Activated T-helper 1 cell treated with anti-CD3 and anti-CD28 coated beads, Interleukin-12 subunit alpha, Interleukin-12 subunit beta, Interleukin-2, Interleukin-4 antibody, amounts not matched to agents 30 ng/mL and 10 ng/mL and 1 ng/mL, durations not matched to agents 14 hours and 24 hours and 36 hours (primary cell): Measurements from ENCODE around the gene ABCC8. TPM values are rescaled to one million over a fixed set of nuclear protein-coding genes. Genes with fewer than 3 reads are reported as not detected.

Experiments used
- DNase-seq: peaks from one replicate; pipeline ENCODE4 v3.0.0; 2021; ENCODE audit warnings: low spot score
- H3K27ac Mint-ChIP-seq: one replicate; pipeline ENCODE4 v1.8.0; 2021; ENCODE audit warnings: mild to moderate bottlenecking, mixed read lengths
- H3K27me3 Mint-ChIP-seq: one replicate; pipeline ENCODE4 v1.8.0; 2022; ENCODE audit warnings: mild to moderate bottlenecking, moderate library complexity, mixed read lengths; ENCODE audit not compliant: insufficient read depth
- H3K36me3 Mint-ChIP-seq: one replicate; pipeline ENCODE4 v1.8.0; 2021; ENCODE audit warnings: low read depth, mixed read lengths
- H3K4me1 Mint-ChIP-seq: one replicate; pipeline ENCODE4 v1.8.0; 2021; ENCODE audit warnings: low read depth, mixed read lengths
- H3K4me3 Mint-ChIP-seq: one replicate; pipeline ENCODE4 v1.8.0; 2021; ENCODE audit warnings: mild to moderate bottlenecking, moderate library complexity, mixed read lengths
- H3K9me3 Mint-ChIP-seq: one replicate; pipeline ENCODE4 v1.8.0; 2021; ENCODE audit warnings: mixed read lengths
- intact Hi-C: fragments of 100-400 bp; cut with micrococcal nuclease; formaldehyde crosslinking; loops from one replicate; pipeline ENCODE4 v1.15.1; 2024
- total RNA-seq: library from RNA; stranded (reverse); gene quantifications from 2 replicates; pipeline ENCODE4 v1.2.3, GENCODE V29; 2022

The ABCC8 gene
- total RNA-seq, 1 donor from 2014 or later, result 0.31 TPM

GRCh38 chr11:17412488-17413180, 64.0 kb downstream of the ABCC8 start:
- Mint-ChIP-seq H3K36me3 (peaks cover 1% of the 10 kb centered on the region), H3K4me3 (no peak overlapping the region), H3K27me3 (peaks cover 14% of the 10 kb centered on the region), H3K27ac (no peak overlapping the region), H3K4me1 (peaks cover 24% of the 10 kb centered on the region), H3K9me3 (no peaks in the 10 kb centered on the region)
- DNase-seq, result no peak
- intact Hi-C loops, result no loop called here

- peaks cover 10% of the 10 kb centered on the region for H3K27me3 Mint-ChIP-seq
- H3K4me3 Mint-ChIP-seq, result no peak overlapping the region
- DNase-seq, result no peak
- intact Hi-C loops, result no loop called here
- no peak overlapping the region for H3K27ac Mint-ChIP-seq
- peaks cover 1% of the 10 kb centered on the region for H3K36me3 Mint-ChIP-seq
- H3K9me3 Mint-ChIP-seq, result no peaks in the 10 kb centered on the region
- H3K4me1 Mint-ChIP-seq, result peaks cover 24% of the 10 kb centered on the region
Measured at GRCh38 chr11:17411418-17411817, 65.2 kb downstream of the ABCC8 start.

GRCh38 chr11:17410606-17411379, 65.9 kb downstream of the ABCC8 start:
- Mint-ChIP-seq H3K27ac (no peak overlapping the region), H3K4me1 (peaks cover 23% of the 10 kb centered on the region), H3K36me3 (peaks cover 1% of the 10 kb centered on the region), H3K27me3 (peaks cover 10% of the 10 kb centered on the region), H3K4me3 (no peak overlapping the region), H3K9me3 (no peaks in the 10 kb centered on the region)
- intact Hi-C loops, result no loop called here
- no peak for DNase-seq

- intact Hi-C loops, result no loop called here
- Mint-ChIP-seq H3K27ac (no peak overlapping the region), H3K36me3 (peaks cover 1% of the 10 kb centered on the region), H3K9me3 (no peaks in the 10 kb centered on the region), H3K27me3 (peaks cover 7% of the 10 kb centered on the region), H3K4me3 (no peak overlapping the region), H3K4me1 (peaks cover 4% of the 10 kb centered on the region)
- no peak for DNase-seq
Measured at GRCh38 chr11:17408641-17409040, 68.0 kb downstream of the ABCC8 start.

GRCh38 chr11:17408026-17408425, 68.6 kb downstream of the ABCC8 start:
- DNase-seq, result no peak
- no peaks in the 10 kb centered on the region for H3K9me3 Mint-ChIP-seq
- intact Hi-C loops, result no loop called here
- no peak overlapping the region for H3K27ac Mint-ChIP-seq
- peaks cover 4% of the 10 kb centered on the region for H3K27me3 Mint-ChIP-seq
- H3K4me3 Mint-ChIP-seq, result no peak overlapping the region
- H3K4me1 Mint-ChIP-seq, result no peaks in the 10 kb centered on the region
- H3K36me3 Mint-ChIP-seq, result no peaks in the 10 kb centered on the region

GRCh38 chr11:17407575-17407974, 69.1 kb downstream of the ABCC8 start:
- intact Hi-C loops, result no loop called here
- Mint-ChIP-seq H3K27ac (no peak overlapping the region), H3K36me3 (no peaks in the 10 kb centered on the region), H3K4me3 (no peak overlapping the region), H3K9me3 (no peaks in the 10 kb centered on the region), H3K27me3 (peaks cover 2% of the 10 kb centered on the region), H3K4me1 (no peaks in the 10 kb centered on the region)
- DNase-seq, result no peak

- Mint-ChIP-seq H3K4me1 (no peaks in the 10 kb centered on the region), H3K4me3 (no peak overlapping the region)
Measured at GRCh38 chr11:17406818-17407149, 69.9 kb downstream of the ABCC8 start.

GRCh38 chr11:17406082-17406817, 70.4 kb downstream of the ABCC8 start:
- no peaks in the 10 kb centered on the region for H3K9me3 Mint-ChIP-seq
- no peak overlapping the region for H3K4me3 Mint-ChIP-seq
- H3K27ac Mint-ChIP-seq, result no peak overlapping the region
- intact Hi-C loops, result no loop called here
- peaks cover 4% of the 10 kb centered on the region for H3K27me3 Mint-ChIP-seq
- no peaks in the 10 kb centered on the region for H3K4me1 Mint-ChIP-seq
- no peaks in the 10 kb centered on the region for H3K36me3 Mint-ChIP-seq
- no peak for DNase-seq

More at GRCh38 chr11:17406818-17407149, 69.9 kb downstream of the ABCC8 start:
- peaks cover 4% of the 10 kb centered on the region for H3K27me3 Mint-ChIP-seq
- no peaks in the 10 kb centered on the region for H3K9me3 Mint-ChIP-seq
- intact Hi-C loops, result no loop called here
- no peaks in the 10 kb centered on the region for H3K36me3 Mint-ChIP-seq
- no peak for DNase-seq
- no peak overlapping the region for H3K27ac Mint-ChIP-seq

- Mint-ChIP-seq H3K36me3 (no peaks in the 10 kb centered on the region), H3K9me3 (no peaks in the 10 kb centered on the region), H3K4me1 (no peaks in the 10 kb centered on the region), H3K4me3 (no peak overlapping the region), H3K27me3 (peaks cover 3% of the 10 kb centered on the region), H3K27ac (no peak overlapping the region)
- intact Hi-C loops, result no loop called here
- DNase-seq, result no peak
Measured at GRCh38 chr11:17405232-17406005, 71.2 kb downstream of the ABCC8 start.

- H3K27me3 Mint-ChIP-seq, result peaks cover 5% of the 10 kb centered on the region
- H3K27ac Mint-ChIP-seq, result no peak overlapping the region
- DNase-seq, result no peak
- no peak overlapping the region for H3K4me3 Mint-ChIP-seq
- no peaks in the 10 kb centered on the region for H3K9me3 Mint-ChIP-seq
- intact Hi-C loops, result no loop called here
- no peaks in the 10 kb centered on the region for H3K4me1 Mint-ChIP-seq
- no peaks in the 10 kb centered on the region for H3K36me3 Mint-ChIP-seq
Measured at GRCh38 chr11:17403980-17404759, 72.5 kb downstream of the ABCC8 start.

- intact Hi-C loops, result no loop called here
- peaks cover 5% of the 10 kb centered on the region for H3K27me3 Mint-ChIP-seq
- no peak overlapping the region for H3K4me3 Mint-ChIP-seq
- DNase-seq, result no peak
- H3K9me3 Mint-ChIP-seq, result no peaks in the 10 kb centered on the region
- no peak overlapping the region for H3K27ac Mint-ChIP-seq
- H3K4me1 Mint-ChIP-seq, result no peaks in the 10 kb centered on the region
- no peaks in the 10 kb centered on the region for H3K36me3 Mint-ChIP-seq
Measured at GRCh38 chr11:17402486-17402885, 74.2 kb downstream of the ABCC8 start.

GRCh38 chr11:17401841-17402240, 74.8 kb downstream of the ABCC8 start:
- H3K9me3 Mint-ChIP-seq, result no peaks in the 10 kb centered on the region
- no peaks in the 10 kb centered on the region for H3K36me3 Mint-ChIP-seq
- DNase-seq, result no peak
- H3K27ac Mint-ChIP-seq, result no peak overlapping the region
- peaks cover 5% of the 10 kb centered on the region for H3K27me3 Mint-ChIP-seq
- H3K4me3 Mint-ChIP-seq, result no peak overlapping the region
- intact Hi-C loops, result no loop called here
- no peaks in the 10 kb centered on the region for H3K4me1 Mint-ChIP-seq
